ENCODE measurements around the gene PERCC1. TPM values are rescaled to one million over a fixed set of nuclear protein-coding genes. Genes with fewer than 3 reads are reported as not detected.

Gene PERCC1
- total RNA-seq (2022; extraction: Qiagen RNA extraction): not detected in 5 replicates

GRCh38 chr16:1430759-1431496 is at the start of gene PERCC1:
Gene PERCC1, plus strand, starts transcription at chr16:1431078. Its CDS starts 1,516 bp downstream, at chr16:1432594.

GRCh38 chr16:1414532-1415260 is 16.2 kb upstream of the PERCC1 start, which contains the start of gene UNKL:
Gene UNKL, minus strand, starts transcription at chr16:1414704. Its CDS starts 13 bp downstream, at chr16:1414691.

GRCh38 chr16:1443980-1444729 is 13.3 kb downstream of the PERCC1 start, which contains the start of gene CCDC154:
Gene CCDC154, minus strand, starts transcription at chr16:1444556. Its CDS starts 234 bp downstream, at chr16:1444322.

GRCh38 chr16:1474796-1475551 is 44.1 kb downstream of the PERCC1 start, which contains the start of gene CLCN7:
Gene CLCN7, minus strand, starts transcription at chr16:1475028. Its CDS starts 54 bp downstream, at chr16:1474974.

Other genes starting within 250 kb of the PERCC1 start
- 0.08 to 0.24 TPM (median 0.13 TPM) in 3 of 5 replicates, not detected in the others for gene TPSG1, start 205.8 kb upstream of the PERCC1 start, total RNA-seq (2022; extraction: Qiagen RNA extraction)
- 0.09 to 0.15 TPM (median 0.12 TPM) in 3 of 5 replicates, not detected in the others for gene TPSB2, start 200.9 kb upstream of the PERCC1 start, total RNA-seq (2022; extraction: Qiagen RNA extraction)
- gene TPSAB1, start 190.4 kb upstream of the PERCC1 start, total RNA-seq (2022; extraction: Qiagen RNA extraction): 0.13 TPM in 1 of 5 replicates, not detected in the others
- not detected in 5 replicates for gene TPSD1, start 175.0 kb upstream of the PERCC1 start, total RNA-seq (2022; extraction: Qiagen RNA extraction)
- 156 to 190 TPM (median 161 TPM) in 5 replicates for gene UBE2I, start 121.4 kb upstream of the PERCC1 start, total RNA-seq (2022; extraction: Qiagen RNA extraction)
- 0.38 to 1.3 TPM (median 1.0 TPM) in 5 replicates for gene BAIAP3, start 97.4 kb upstream of the PERCC1 start, total RNA-seq (2022; extraction: Qiagen RNA extraction)
- gene TSR3, start 79.2 kb upstream of the PERCC1 start, total RNA-seq (2022; extraction: Qiagen RNA extraction): 54.7 to 102 TPM (median 97.7 TPM) in 5 replicates
- gene GNPTG, start 79.1 kb upstream of the PERCC1 start, total RNA-seq (2022; extraction: Qiagen RNA extraction): 27.0 to 40.3 TPM (median 36.2 TPM) in 5 replicates
- gene UNKL, start 16.4 kb upstream of the PERCC1 start, total RNA-seq (2022; extraction: Qiagen RNA extraction): 25.1 to 45.3 TPM (median 44.6 TPM) in 5 replicates
- 33.3 to 40.0 TPM (median 37.9 TPM) in 5 replicates for gene UQCC4, start 10.3 kb upstream of the PERCC1 start, total RNA-seq (2022; extraction: Qiagen RNA extraction)
- gene CCDC154, start 13.5 kb downstream of the PERCC1 start, total RNA-seq (2022; extraction: Qiagen RNA extraction): 0.11 to 0.51 TPM (median 0.46 TPM) in 4 of 5 replicates, not detected in the other
- 53.9 to 85.2 TPM (median 80.1 TPM) in 5 replicates for gene CLCN7, start 44.0 kb downstream of the PERCC1 start, total RNA-seq (2022; extraction: Qiagen RNA extraction)
- gene PTX4, start 57.9 kb downstream of the PERCC1 start, total RNA-seq (2022; extraction: Qiagen RNA extraction): not detected in 5 replicates
- 23.9 to 48.2 TPM (median 45.1 TPM) in 5 replicates for gene TELO2, start 62.3 kb downstream of the PERCC1 start, total RNA-seq (2022; extraction: Qiagen RNA extraction)
- gene TMEM204, start 102.6 kb downstream of the PERCC1 start, total RNA-seq (2022; extraction: Qiagen RNA extraction): not detected in 5 replicates
- 7.8 to 9.4 TPM (median 9.2 TPM) in 5 replicates for gene IFT140, start 181.0 kb downstream of the PERCC1 start, total RNA-seq (2022; extraction: Qiagen RNA extraction)
- gene CRAMP1, start 181.3 kb downstream of the PERCC1 start, total RNA-seq (2022; extraction: Qiagen RNA extraction): 11.3 to 18.8 TPM (median 17.0 TPM) in 5 replicates
- 164 to 217 TPM (median 172 TPM) in 5 replicates for gene JPT2, start 247.2 kb downstream of the PERCC1 start, total RNA-seq (2022; extraction: Qiagen RNA extraction)